Hepatocyte (in vitro differentiated cells): ENCODE results near the gene ZSWIM3. TPM values are rescaled to one million over a fixed set of nuclear protein-coding genes. Genes with fewer than 3 reads are reported as not detected.

Experiments used
- DNase-seq: peaks from one replicate; pipeline ENCODE4 v3.0.0-alpha.2; 2016; ENCODE audit warnings: low spot score
- H2AFZ ChIP-seq: fragments of 200-600 bp; sonication (generic); 2 replicates; pipeline ENCODE4 v1.6.0; 2016; ENCODE audit warnings: antibody characterized with exemption, mild to moderate bottlenecking
- H3K27ac ChIP-seq: fragments of 200-600 bp; sonication (generic); 2 replicates; pipeline ENCODE4 v1.5.1; 2016; ENCODE audit warnings: mild to moderate bottlenecking
- H3K27me3 ChIP-seq: fragments of 200-600 bp; sonication (generic); 2 replicates; pipeline ENCODE4 v1.6.1; 2016
- H3K36me3 ChIP-seq: fragments of 200-600 bp; sonication (generic); replicated peaks from 2 replicates; pipeline ENCODE4 v1.5.1; 2016; ENCODE audit warnings: low read depth; ENCODE audit not compliant: insufficient read depth
- H3K4me1 ChIP-seq: fragments of 200-600 bp; sonication (generic); 2 replicates; pipeline ENCODE4 v1.5.1; 2016; ENCODE audit warnings: mild to moderate bottlenecking, moderate library complexity; ENCODE audit not compliant: insufficient read depth
- H3K4me2 ChIP-seq: fragments of 200-600 bp; sonication (generic); 2 replicates; pipeline ENCODE4 v1.6.0; 2016
- H3K4me3 ChIP-seq: fragments of 200-600 bp; sonication (generic); 2 replicates; pipeline ENCODE4 v1.5.1; 2016; ENCODE audit warnings: mild to moderate bottlenecking
- H3K79me2 ChIP-seq: fragments of 200-600 bp; sonication (generic); 2 replicates; pipeline ENCODE4 v1.6.0; 2017; ENCODE audit warnings: mild to moderate bottlenecking
- H3K9me2 ChIP-seq: fragments of 200-600 bp; sonication (generic); replicated peaks from 2 replicates; pipeline ENCODE4 v1.6.0; 2017; ENCODE audit warnings: mild to moderate bottlenecking; ENCODE audit not compliant: insufficient read depth
- H3K9me3 ChIP-seq: fragments of 200-600 bp; sonication (generic); 2 replicates; pipeline ENCODE4 v1.5.1; 2016; ENCODE audit warnings: low read depth, mild to moderate bottlenecking
- H4K20me1 ChIP-seq: fragments of 200-600 bp; sonication (generic); 2 replicates; pipeline ENCODE4 v1.6.0; 2016; ENCODE audit warnings: mild to moderate bottlenecking; ENCODE audit not compliant: insufficient read depth, poor library complexity, severe bottlenecking
- EZH2 ChIP-seq: fragments of 200-600 bp; sonication (generic); IDR thresholded peaks from 2 replicates; pipeline ENCODE4 v1.6.1; 2016; ENCODE audit warnings: antibody characterized with exemption, mild to moderate bottlenecking, borderline replicate concordance
- EZH2phosphoT487 ChIP-seq: fragments of 200-600 bp; sonication (generic); IDR thresholded peaks from one replicate; pipeline ENCODE4 v1.6.1; 2018; ENCODE audit warnings: antibody characterized with exemption, mild to moderate bottlenecking, low read depth, moderate library complexity; ENCODE audit not compliant: unreplicated experiment, severe bottlenecking
- WGBS: methylation state at CpG from one replicate; pipeline ENCODE4 v1.1.6; 2016; ENCODE audit warnings: low lambda C conversion rate; ENCODE audit errors: missing lambda C conversion rate; 5-methylcytosine and 5-hydroxymethylcytosine counted together
- polyA plus RNA-seq: library from polyadenylated mRNA; unstranded; fragments of >200 nt; fragmentation: Nextera tagmentation; extraction: Ambion mirVana; gene quantifications from 2 replicates; pipeline ENCODE4 v1.2.1, GENCODE V29; 2016
- total RNA-seq: library from RNA; depleted of rRNA; stranded (reverse); fragments of >200 nt; gene quantifications from 2 replicates; pipeline ENCODE4 v1.2.3, GENCODE V29; 2014
- TF ChIP-seq, protein P1 (sequence below): fragments of 200-600 bp; sonication (generic); IDR thresholded peaks from 2 replicates; pipeline ENCODE4 v1.5.1; 2016; ENCODE audit warnings: antibody characterized with exemption, mild to moderate bottlenecking; ENCODE audit not compliant: poor library complexity

ZSWIM3 gene
- total and polyA plus RNA-seq, 2 experiments from 2014 or later: 4.1 to 6.2 TPM

DNA sequence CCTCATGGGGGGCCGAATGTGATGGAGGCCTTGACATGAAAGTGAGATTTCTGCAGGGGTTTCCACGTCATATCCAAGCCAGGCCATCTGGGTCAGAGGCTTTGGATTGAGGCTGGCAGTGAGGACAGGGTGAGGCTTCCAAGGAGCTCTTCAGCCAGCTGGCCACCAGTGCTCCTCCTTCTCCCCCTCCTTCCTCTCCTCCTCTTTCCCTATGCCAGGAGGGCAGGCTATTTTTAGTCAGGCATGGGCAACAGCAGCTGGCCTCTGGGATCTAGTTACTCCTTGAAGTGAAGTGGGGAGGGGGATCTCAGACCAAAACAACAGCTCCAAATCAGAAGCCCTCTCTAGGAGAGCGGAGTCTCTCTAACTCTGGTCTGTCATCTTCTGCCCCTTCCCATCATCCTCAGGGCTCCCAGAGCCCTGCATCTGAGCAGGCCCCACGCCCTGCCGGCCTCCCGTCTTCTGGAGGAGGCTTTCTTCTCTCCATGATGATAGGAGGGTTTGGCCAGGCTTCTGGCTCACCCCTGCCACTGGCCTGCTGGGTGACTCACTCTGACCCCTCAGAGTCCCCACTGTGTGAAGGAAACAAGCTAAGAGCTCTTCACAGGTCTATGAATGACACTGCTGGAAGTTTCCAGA, 30.9 kb upstream of the ZSWIM3 start:
- Histone ChIP-seq H3K9me2 (no peaks in the 10 kb centered on the region), H3K36me3 (no peaks in the 10 kb centered on the region), H3K79me2 (no peaks in the 10 kb centered on the region), H3K4me3 (no peak overlapping the region), H4K20me1 (no peaks in the 10 kb centered on the region), H3K27ac (no peak overlapping the region), H3K9me3 (no peaks in the 10 kb centered on the region), H2AFZ (no peak overlapping the region), H3K4me1 (peaks cover 4% of the 10 kb centered on the region), H3K4me2 (no peak overlapping the region), H3K27me3 (no peaks in the 10 kb centered on the region)
- TF ChIP-seq EZH2phosphoT487 (no peak), EZH2 (no peak)
- TF ChIP-seq, protein P1, sequence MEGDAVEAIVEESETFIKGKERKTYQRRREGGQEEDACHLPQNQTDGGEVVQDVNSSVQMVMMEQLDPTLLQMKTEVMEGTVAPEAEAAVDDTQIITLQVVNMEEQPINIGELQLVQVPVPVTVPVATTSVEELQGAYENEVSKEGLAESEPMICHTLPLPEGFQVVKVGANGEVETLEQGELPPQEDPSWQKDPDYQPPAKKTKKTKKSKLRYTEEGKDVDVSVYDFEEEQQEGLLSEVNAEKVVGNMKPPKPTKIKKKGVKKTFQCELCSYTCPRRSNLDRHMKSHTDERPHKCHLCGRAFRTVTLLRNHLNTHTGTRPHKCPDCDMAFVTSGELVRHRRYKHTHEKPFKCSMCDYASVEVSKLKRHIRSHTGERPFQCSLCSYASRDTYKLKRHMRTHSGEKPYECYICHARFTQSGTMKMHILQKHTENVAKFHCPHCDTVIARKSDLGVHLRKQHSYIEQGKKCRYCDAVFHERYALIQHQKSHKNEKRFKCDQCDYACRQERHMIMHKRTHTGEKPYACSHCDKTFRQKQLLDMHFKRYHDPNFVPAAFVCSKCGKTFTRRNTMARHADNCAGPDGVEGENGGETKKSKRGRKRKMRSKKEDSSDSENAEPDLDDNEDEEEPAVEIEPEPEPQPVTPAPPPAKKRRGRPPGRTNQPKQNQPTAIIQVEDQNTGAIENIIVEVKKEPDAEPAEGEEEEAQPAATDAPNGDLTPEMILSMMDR: no peak
- no peak for DNase-seq
- WGBS: 66% methylated on average over 6 of the region's 6 CpGs

- no peak for DNase-seq
- Histone ChIP-seq H3K79me2 (no peaks in the 10 kb centered on the region), H3K9me3 (no peaks in the 10 kb centered on the region), H3K4me2 (no peak within 1 kb of the TSS), H3K27me3 (no peaks in the 10 kb centered on the region), H3K36me3 (no peaks in the 10 kb centered on the region), H3K9me2 (no peaks in the 10 kb centered on the region), H3K27ac (no peak within 1 kb of the TSS), H3K4me1 (peaks cover 4% of the 10 kb centered on the region), H3K4me3 (no peak within 1 kb of the TSS), H2AFZ (no peak within 1 kb of the TSS), H4K20me1 (no peaks in the 10 kb centered on the region)
- WGBS: 94% methylated on average over 8 of the region's 8 CpGs
- TF ChIP-seq, protein P1: no peak
- TF ChIP-seq EZH2phosphoT487: no peak
- no peak for TF ChIP-seq EZH2
Observed at GRCh38 chr20:45827030-45827652, 30.3 kb upstream of the ZSWIM3 start, which contains the start of gene TNNC2. Gene TNNC2 (minus strand): TSS chr20:45827312. CDS start chr20:45827248, 64 bp downstream.

GRCh38 chr20:45827712-45828111, 29.7 kb upstream of the ZSWIM3 start:
- no peak overlapping the region for H3K4me3 ChIP-seq
- TF ChIP-seq, protein P1: no peak
- TF ChIP-seq EZH2phosphoT487 (no peak), EZH2 (no peak)
- no peak for DNase-seq
- no peak overlapping the region for H3K4me2 ChIP-seq
- no peaks in the 10 kb centered on the region for H3K9me2 ChIP-seq
- no peaks in the 10 kb centered on the region for H3K79me2 ChIP-seq
- H3K4me1 ChIP-seq: peaks cover 5% of the 10 kb centered on the region
- WGBS: 86% methylated on average over 6 of the region's 6 CpGs
- no peaks in the 10 kb centered on the region for H3K36me3 ChIP-seq
- H4K20me1 ChIP-seq: no peaks in the 10 kb centered on the region
- no peaks in the 10 kb centered on the region for H3K9me3 ChIP-seq
- H3K27ac ChIP-seq: no peak overlapping the region
- no peak overlapping the region for H2AFZ ChIP-seq
- no peaks in the 10 kb centered on the region for H3K27me3 ChIP-seq
